SU-DHL-6 (cell line): ENCODE data around the gene CDC20B.
"Not testable (repeated sequence)": the region's sequence is repeated elsewhere in the genome, so short reads cannot be mapped to it uniquely, and the experiment has no call there.

Experiments
- EZH2phosphoT487 ChIP-seq: fragments of 200-600 bp; sonication (generic), shearing (Covaris generic); conservative IDR thresholded peaks from 2 replicates; pipeline ENCODE4 v1.6.1; 2018; ENCODE audit warnings: mild to moderate bottlenecking, antibody characterized with exemption, low read length, moderate library complexity, mixed read lengths
- TF ChIP-seq, protein P1 (sequence below): fragments of 200-600 bp; sonication (generic); IDR thresholded peaks from one replicate; pipeline ENCODE4 v1.5.1; 2017; ENCODE audit warnings: antibody characterized with exemption, mild to moderate bottlenecking, low read length, moderate library complexity; ENCODE audit not compliant: insufficient read depth, poor library complexity, severe bottlenecking

DNA sequence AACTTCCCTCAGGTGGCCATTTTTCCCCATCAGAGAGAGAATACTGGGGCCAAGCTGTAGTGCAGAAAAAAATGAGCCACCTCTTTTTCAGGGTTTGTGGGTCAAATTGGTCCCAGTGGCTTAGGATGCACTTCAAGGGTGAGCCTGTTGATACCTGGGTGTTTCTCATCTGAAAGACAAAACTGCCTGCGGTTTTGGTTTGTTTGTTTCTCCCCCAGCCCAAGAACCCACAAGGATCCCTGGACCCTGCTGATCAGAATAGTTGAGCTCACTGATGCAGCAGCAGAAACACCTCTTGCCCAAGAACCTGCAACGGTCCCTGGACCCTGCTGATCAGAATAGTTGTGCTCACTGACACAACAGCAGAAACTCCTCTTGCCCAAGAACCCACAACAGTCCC, 83.7 kb downstream of the CDC20B start:
- TF ChIP-seq, protein P1, sequence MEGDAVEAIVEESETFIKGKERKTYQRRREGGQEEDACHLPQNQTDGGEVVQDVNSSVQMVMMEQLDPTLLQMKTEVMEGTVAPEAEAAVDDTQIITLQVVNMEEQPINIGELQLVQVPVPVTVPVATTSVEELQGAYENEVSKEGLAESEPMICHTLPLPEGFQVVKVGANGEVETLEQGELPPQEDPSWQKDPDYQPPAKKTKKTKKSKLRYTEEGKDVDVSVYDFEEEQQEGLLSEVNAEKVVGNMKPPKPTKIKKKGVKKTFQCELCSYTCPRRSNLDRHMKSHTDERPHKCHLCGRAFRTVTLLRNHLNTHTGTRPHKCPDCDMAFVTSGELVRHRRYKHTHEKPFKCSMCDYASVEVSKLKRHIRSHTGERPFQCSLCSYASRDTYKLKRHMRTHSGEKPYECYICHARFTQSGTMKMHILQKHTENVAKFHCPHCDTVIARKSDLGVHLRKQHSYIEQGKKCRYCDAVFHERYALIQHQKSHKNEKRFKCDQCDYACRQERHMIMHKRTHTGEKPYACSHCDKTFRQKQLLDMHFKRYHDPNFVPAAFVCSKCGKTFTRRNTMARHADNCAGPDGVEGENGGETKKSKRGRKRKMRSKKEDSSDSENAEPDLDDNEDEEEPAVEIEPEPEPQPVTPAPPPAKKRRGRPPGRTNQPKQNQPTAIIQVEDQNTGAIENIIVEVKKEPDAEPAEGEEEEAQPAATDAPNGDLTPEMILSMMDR = not testable (repeated sequence)
- TF ChIP-seq EZH2phosphoT487 = not testable (repeated sequence)
